Fibroblast of peridontal ligament (primary cell): Measurements from ENCODE around the gene ADGRV1.
A peak's percentile ranks its signal among the peaks of the same experiment; 100 is the strongest.
"Not testable (repeated sequence)": the region's sequence is repeated elsewhere in the genome, so short reads cannot be mapped to it uniquely, and the experiment has no call there.

Experiments used
- DNase-seq: peaks from one replicate; pipeline ENCODE4 v3.0.0-alpha.2; 2010; ENCODE audit errors: extremely low read depth

The ADGRV1 gene

DNA sequence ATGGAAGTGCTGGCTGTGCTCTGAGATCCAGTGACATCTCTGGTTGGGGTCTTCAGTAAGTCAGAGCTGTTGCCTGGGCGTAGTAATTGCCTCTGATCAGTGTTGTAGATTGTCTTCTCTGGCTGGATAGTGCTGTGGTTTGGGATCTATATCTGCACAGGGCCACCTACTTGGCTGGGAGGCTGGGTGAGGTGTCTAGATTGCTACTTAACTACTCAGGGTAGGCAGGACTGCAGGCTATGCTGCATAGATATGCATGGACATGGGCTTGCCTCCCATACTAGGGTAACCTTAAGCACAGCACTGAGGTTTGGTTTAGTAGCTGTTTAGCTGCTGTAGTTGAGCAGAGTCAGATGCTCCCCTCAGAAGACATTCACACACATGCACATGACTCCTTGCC lies 181.0 kb downstream of the ADGRV1 start:
- DNase-seq: no peak

DNA sequence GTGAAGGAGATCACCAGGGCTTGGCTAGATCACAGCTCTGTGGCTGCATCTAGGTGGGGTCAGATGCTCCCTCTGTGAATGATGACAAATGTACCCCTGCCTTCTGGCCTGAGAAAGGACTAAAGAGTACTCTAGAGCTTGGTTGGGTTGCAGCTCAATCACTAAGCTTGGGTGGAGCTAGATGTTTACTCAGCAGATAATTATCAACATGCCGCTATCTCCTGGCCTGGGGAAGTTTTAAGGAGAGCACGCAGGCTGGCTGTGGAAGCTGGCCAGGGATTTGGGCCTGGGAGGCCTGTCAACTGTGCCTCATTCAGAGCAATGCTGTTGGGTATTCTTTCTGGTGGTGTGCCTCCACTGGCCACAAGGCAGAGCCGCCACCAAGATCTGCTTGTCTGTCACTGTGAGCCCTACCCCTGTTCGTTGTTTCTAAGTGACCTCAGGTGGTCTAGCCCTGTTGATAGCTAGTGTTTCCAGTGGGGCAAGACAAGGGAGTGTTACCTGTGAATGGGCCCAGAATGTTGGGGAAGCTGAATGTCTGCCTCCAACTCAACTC lies 181.7 kb downstream of the ADGRV1 start:
- DNase-seq: no peak

DNA sequence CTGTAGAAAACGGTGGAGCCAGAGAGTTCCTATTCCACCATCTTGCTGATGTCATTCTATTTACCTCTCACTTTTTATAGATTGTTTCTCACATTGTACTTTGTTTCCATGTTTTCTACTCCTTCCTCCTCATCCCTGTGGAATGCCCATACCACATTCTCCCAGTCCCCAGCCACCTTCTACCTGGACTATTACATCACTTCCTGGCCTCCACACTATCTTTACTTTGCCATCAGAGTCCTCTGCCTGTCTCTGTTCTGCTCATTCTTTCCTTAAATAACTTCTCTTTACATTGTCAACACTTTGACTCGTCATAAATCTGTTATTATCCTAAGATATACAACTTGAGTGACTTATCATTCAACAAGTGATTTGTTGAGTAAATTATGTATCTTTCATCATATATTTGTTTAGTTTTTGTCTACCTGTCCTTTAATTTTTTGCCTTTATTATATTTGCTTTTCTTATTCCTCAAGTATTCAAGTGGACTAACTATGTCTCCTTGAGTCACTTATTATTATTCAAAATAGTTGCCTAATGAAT lies 182.5 kb downstream of the ADGRV1 start:
- DNase-seq: no peak

- DNase-seq: no peak
Measured at GRCh38 chr5:90746119-90746518, 187.5 kb downstream of the ADGRV1 start.

DNA sequence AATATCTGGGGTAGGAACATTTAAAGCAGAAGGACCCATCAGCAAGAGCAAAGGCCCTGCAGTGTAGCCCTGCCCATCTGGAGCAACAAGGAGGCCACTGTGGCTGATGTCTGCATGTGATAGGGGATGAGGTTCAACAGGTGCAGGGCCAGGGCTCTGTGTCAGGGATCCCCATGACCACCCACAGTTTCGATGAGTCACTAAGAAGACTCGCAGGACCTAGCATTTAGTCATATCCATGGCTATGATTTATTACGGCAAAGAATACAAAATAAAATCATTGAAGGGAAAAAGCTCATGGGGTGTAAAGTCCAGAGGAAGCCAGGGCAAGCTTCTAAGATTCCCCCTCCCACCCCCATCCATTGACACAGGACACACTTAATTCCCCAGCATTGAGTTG lies 188.6 kb downstream of the ADGRV1 start:
- no peak for DNase-seq

GRCh38 chr5:90747693-90748092 lies 189.1 kb downstream of the ADGRV1 start:
- DNase-seq: no peak

GRCh38 chr5:90759119-90759518 lies 200.5 kb downstream of the ADGRV1 start:
- no peak for DNase-seq

DNA sequence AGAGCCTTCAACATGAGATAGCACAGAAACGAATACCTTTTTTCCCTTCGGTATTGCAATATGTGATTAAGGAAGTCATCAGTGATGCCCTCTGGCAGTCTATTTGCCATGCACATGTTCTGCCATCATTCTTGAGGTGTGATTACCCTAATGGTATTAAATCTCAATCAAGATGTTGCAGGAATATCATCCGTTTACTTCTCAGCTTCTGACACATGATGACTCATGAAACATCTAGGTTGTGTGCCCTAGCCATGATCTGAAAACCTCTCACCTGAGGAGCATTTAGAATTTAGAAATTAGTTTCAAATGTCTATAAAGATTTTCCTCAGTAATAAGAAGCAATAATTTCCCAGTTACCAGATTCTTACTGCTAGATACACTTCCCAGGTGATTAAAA lies 209.1 kb downstream of the ADGRV1 start:
- no peak for DNase-seq

- DNase-seq: not testable (repeated sequence)
Measured at GRCh38 chr5:90770006-90770541, 211.5 kb downstream of the ADGRV1 start.

GRCh38 chr5:90777959-90778358 lies 219.4 kb downstream of the ADGRV1 start:
- DNase-seq: no peak

- peak; percentile 75 for DNase-seq
Measured at GRCh38 chr5:90783460-90784333, 225.1 kb downstream of the ADGRV1 start.

GRCh38 chr5:90786756-90787155 lies 228.2 kb downstream of the ADGRV1 start:
- no peak for DNase-seq

- DNase-seq: no peak
Measured at GRCh38 chr5:90792725-90793124, 234.1 kb downstream of the ADGRV1 start.

DNA sequence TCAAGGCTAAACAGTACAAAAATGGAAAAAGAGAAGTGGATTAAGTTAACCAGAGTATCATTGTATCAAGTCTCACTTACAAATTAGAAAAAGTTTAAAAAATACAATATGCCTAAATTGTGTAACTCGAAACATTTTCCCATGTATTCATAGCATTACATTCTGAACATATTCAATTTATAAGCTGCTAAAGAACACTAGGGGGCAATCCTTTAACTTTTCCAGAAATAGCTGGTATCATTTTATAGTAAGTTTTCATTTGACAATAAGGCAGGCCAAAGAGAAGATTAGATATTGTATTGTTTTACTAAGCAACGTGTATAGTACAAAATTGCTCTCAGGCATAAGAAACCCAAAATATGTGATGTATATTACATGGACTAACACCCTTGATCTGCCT lies 234.6 kb downstream of the ADGRV1 start:
- peak; percentile 5 for DNase-seq

- DNase-seq: not testable (repeated sequence)
Measured at GRCh38 chr5:90796919-90797318, 238.3 kb downstream of the ADGRV1 start.

DNA sequence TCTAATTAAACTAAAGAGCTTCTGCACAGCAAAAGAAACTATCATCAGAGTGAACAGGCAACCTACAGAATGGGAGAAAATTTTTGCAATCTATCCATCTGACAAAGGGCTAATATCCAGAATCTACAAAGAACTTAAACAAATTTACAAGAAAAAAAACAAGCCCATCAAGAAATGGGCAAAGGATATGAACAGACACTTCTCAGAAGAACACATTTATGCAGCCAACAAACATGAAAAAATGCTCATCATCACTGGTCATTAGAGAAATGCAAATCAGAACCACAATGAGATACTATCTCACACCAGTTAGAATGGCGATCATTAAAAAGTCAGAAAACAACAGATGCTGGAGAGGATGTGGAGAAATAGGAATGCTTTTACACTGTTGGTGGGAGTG lies 241.5 kb downstream of the ADGRV1 start:
- not testable (repeated sequence) for DNase-seq

GRCh38 chr5:90800515-90800914 lies 241.9 kb downstream of the ADGRV1 start:
- DNase-seq: not testable (repeated sequence)

GRCh38 chr5:90802474-90803317 lies 244.1 kb downstream of the ADGRV1 start:
- peak; percentile 25 for DNase-seq

DNA sequence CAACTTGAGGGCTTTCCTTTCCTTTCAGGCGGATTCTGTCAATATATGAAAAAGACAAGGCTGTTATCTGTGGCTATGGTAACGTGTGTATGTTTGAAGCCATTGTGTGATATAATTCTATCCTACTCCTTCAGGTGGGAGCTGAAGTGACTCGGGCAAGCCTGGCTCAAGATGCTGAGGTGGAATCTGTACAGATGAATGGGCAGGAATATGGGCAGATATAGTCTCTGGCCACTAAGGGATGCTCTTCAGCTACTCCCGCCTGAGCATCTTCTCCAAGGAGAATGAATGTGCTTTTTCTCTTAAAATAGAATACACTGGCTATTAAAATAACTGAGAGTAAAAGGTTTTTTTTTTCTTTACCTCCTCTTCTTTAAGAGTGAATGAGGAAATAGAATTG lies 244.8 kb downstream of the ADGRV1 start:
- DNase-seq: no peak

DNA sequence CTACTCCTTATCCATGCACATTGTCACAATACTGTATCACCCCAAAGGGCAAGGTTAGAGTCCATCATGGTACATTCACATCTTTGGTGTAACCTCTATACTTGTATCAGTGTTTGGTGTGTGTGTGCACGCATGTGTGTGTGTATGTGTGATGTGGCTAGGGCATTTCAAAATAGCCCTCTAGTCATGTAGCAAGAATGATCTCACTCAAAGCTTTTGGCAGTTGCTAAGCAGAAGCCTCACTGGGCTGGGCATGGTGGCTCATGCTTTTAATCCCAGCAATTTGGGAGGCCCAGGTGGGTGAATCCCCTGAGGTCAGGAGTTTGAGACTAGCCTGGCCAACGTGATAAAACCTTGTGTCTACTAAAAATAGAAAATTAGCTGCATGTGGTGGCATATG lies 245.3 kb downstream of the ADGRV1 start:
- peak; percentile 8 for DNase-seq

DNA sequence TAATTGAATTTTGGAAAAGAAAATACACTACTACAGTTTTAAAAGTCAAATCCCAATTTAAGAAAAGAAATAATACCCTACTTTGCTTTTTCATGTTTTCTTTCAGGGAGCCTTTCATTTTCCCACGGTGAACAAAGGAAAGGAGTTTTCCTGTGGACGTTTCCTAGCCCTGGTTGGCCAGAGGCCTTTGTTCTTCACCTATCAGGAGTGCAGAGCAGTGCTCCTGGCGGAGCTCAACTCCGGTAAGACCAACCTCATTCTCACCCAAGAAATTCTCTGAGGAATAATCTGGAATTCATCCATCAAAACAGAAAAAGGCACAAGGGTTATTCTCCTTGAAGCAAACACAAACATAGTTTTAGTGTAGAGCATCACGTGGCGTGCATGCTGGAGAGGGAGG lies 248.9 kb downstream of the ADGRV1 start:
- DNase-seq: no peak
